Neutrophil (primary cell): ENCODE data around the gene OBSCN.
A peak's percentile ranks its signal among the peaks of the same experiment; 100 is the strongest.

Experiments
- H3K27ac ChIP-seq: fragments of 200-600 bp; sonication (generic); 2 replicates; pipeline ENCODE4 v1.5.1; 2016; ENCODE audit warnings: mild to moderate bottlenecking, moderate library complexity
- H3K27me3 ChIP-seq: fragments of 200-600 bp; sonication (generic); 2 replicates; pipeline ENCODE4 v1.6.0; 2016; ENCODE audit warnings: mild to moderate bottlenecking
- H3K36me3 ChIP-seq: fragments of 200-600 bp; sonication (generic); 2 replicates; pipeline ENCODE4 v1.5.1; 2017
- H3K4me1 ChIP-seq, 2 experiments: fragments of 200-600 bp in 1 of 2; sonication (generic) in 1 of 2; 1 replicate in 1 of 2; 2 replicates in 1 of 2; pipeline versions ENCODE4 v1.5.1 to v1.6.1; 2013 to 2016; ENCODE audit warnings: low read depth in 1 of 2, low read length in 1 of 2, mild to moderate bottlenecking in 1 of 2, moderate library complexity in 1 of 2; ENCODE audit not compliant: control insufficient read depth in 1 of 2, insufficient read depth in 1 of 2
- H3K4me3 ChIP-seq, 2 experiments: fragments of 200-600 bp in 1 of 2; sonication (generic) in 1 of 2; 1 replicate in 1 of 2; 2 replicates in 1 of 2; pipeline ENCODE4 v1.5.1; 2013 to 2016; ENCODE audit warnings: low read depth in 1 of 2, low read length in 1 of 2, mild to moderate bottlenecking in 1 of 2, moderate library complexity in 1 of 2
- H3K9me3 ChIP-seq: fragments of 200-600 bp; sonication (generic); 2 replicates; pipeline ENCODE4 v1.5.1; 2016
- TF ChIP-seq, protein P1 (sequence below): fragments of 200-600 bp; sonication (generic); IDR thresholded peaks from 2 replicates; pipeline ENCODE4 v1.5.1; 2016; ENCODE audit warnings: antibody characterized with exemption

Gene OBSCN

GRCh38 chr1:228209657-228210056, 1.8 kb downstream of the OBSCN start:
- Histone ChIP-seq H3K9me3 (no peaks in the 10 kb centered on the region), H3K27me3 (peaks cover 61% of the 10 kb centered on the region), H3K4me1 (peaks cover 0 to 14% of the 10 kb centered on the region in 2 experiments), H3K27ac (no peak overlapping the region), H3K4me3 (no peak overlapping the region), H3K36me3 (no peaks in the 10 kb centered on the region)
- TF ChIP-seq, protein P1, sequence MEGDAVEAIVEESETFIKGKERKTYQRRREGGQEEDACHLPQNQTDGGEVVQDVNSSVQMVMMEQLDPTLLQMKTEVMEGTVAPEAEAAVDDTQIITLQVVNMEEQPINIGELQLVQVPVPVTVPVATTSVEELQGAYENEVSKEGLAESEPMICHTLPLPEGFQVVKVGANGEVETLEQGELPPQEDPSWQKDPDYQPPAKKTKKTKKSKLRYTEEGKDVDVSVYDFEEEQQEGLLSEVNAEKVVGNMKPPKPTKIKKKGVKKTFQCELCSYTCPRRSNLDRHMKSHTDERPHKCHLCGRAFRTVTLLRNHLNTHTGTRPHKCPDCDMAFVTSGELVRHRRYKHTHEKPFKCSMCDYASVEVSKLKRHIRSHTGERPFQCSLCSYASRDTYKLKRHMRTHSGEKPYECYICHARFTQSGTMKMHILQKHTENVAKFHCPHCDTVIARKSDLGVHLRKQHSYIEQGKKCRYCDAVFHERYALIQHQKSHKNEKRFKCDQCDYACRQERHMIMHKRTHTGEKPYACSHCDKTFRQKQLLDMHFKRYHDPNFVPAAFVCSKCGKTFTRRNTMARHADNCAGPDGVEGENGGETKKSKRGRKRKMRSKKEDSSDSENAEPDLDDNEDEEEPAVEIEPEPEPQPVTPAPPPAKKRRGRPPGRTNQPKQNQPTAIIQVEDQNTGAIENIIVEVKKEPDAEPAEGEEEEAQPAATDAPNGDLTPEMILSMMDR = no peak

GRCh38 chr1:228210076-228210651, 2.3 kb downstream of the OBSCN start:
- TF ChIP-seq, protein P1 = no peak
- Histone ChIP-seq H3K27ac (no peak overlapping the region), H3K4me3 (no peak overlapping the region), H3K27me3 (peaks cover 63% of the 10 kb centered on the region), H3K9me3 (no peaks in the 10 kb centered on the region), H3K4me1 (peaks cover 0 to 14% of the 10 kb centered on the region in 2 experiments), H3K36me3 (no peaks in the 10 kb centered on the region)

GRCh38 chr1:228210712-228211530, 3.1 kb downstream of the OBSCN start:
- Histone ChIP-seq H3K4me1 (peaks cover 0 to 14% of the 10 kb centered on the region in 2 experiments), H3K36me3 (no peaks in the 10 kb centered on the region), H3K9me3 (no peaks in the 10 kb centered on the region), H3K27me3 (peaks cover 56% of the 10 kb centered on the region), H3K4me3 (no peak overlapping the region), H3K27ac (no peak overlapping the region)
- TF ChIP-seq, protein P1 = no peak

GRCh38 chr1:228211531-228212414, 3.9 kb downstream of the OBSCN start:
- no peaks in the 10 kb centered on the region for H3K9me3 ChIP-seq
- no peak overlapping the region for H3K27ac ChIP-seq
- peaks cover 0 to 14% of the 10 kb centered on the region in 2 experiments for H3K4me1 ChIP-seq
- no peak overlapping the region for H3K4me3 ChIP-seq
- TF ChIP-seq, protein P1 = no peak
- H3K36me3 ChIP-seq = no peaks in the 10 kb centered on the region
- peaks cover 48% of the 10 kb centered on the region for H3K27me3 ChIP-seq

- Histone ChIP-seq H3K9me3 (no peaks in the 10 kb centered on the region), H3K27me3 (peaks cover 46% of the 10 kb centered on the region), H3K4me3 (peak overlapping the region in 1 of 2 experiments; percentile 58), H3K4me1 (peaks cover 0 to 14% of the 10 kb centered on the region in 2 experiments), H3K36me3 (no peaks in the 10 kb centered on the region), H3K27ac (no peak overlapping the region)
- TF ChIP-seq, protein P1 = no peak
Observed at GRCh38 chr1:228212415-228212965, 4.6 kb downstream of the OBSCN start.
